Fibroblast of lung (primary cell): ENCODE data around the gene ACADM. TPM values are rescaled to one million over a fixed set of nuclear protein-coding genes. Genes with fewer than 3 reads are reported as not detected.

Source experiments
- DNase-seq, 2 donors: peaks; one replicate each; pipeline versions ENCODE4 v3.0.0 to v3.0.0-alpha.2; 2010; ENCODE audit warnings: low read depth in 2 of 2
- H2AFZ ChIP-seq: 2 replicates; pipeline ENCODE4 v1.5.1; 2012; ENCODE audit warnings: low read length, control low read depth, inconsistent platforms
- H3K27ac ChIP-seq: 2 replicates; pipeline ENCODE4 v1.5.1; 2011; ENCODE audit warnings: low read length, control low read depth; ENCODE audit not compliant: insufficient read depth
- H3K27me3 ChIP-seq: 2 replicates; pipeline ENCODE4 v1.5.1; 2011; ENCODE audit warnings: mild to moderate bottlenecking, low read length; ENCODE audit not compliant: control insufficient read depth, insufficient read depth
- H3K36me3 ChIP-seq: 2 replicates; pipeline ENCODE4 v1.5.1; 2011; ENCODE audit warnings: low read length; ENCODE audit not compliant: control insufficient read depth, insufficient read depth
- H3K4me1 ChIP-seq: 2 replicates; pipeline ENCODE4 v1.5.1; 2011; ENCODE audit warnings: low read length; ENCODE audit not compliant: control insufficient read depth, insufficient read depth; ENCODE audit errors: extremely low read depth
- H3K4me2 ChIP-seq: 2 replicates; pipeline ENCODE4 v1.5.1; 2011; ENCODE audit warnings: low read length, control low read depth; ENCODE audit not compliant: insufficient read depth; ENCODE audit errors: extremely low read depth
- H3K4me3 ChIP-seq, 4 experiments: fragments of 200-600 bp in 1 of 4; sonication (generic) in 1 of 4; replicated peaks in 1 of 4; 2 replicates each; pipeline ENCODE4 v1.5.1; 2011 to 2016; ENCODE audit warnings: low read length in 4 of 4, low read depth in 3 of 4, mild to moderate bottlenecking in 3 of 4, control low read depth in 2 of 4, inconsistent platforms in 1 of 4, mixed read lengths in 1 of 4; ENCODE audit not compliant: insufficient read depth in 1 of 4; ENCODE audit errors: control extremely low read depth in 1 of 4
- H3K79me2 ChIP-seq: 2 replicates; pipeline ENCODE4 v1.5.1; 2012; ENCODE audit warnings: mild to moderate bottlenecking, low read length, inconsistent platforms; ENCODE audit not compliant: control insufficient read depth, insufficient read depth
- H3K9ac ChIP-seq: 2 replicates; pipeline ENCODE4 v1.5.1; 2011; ENCODE audit warnings: mild to moderate bottlenecking, low read length, control low read depth; ENCODE audit not compliant: insufficient read depth
- H3K9me3 ChIP-seq: 2 replicates; pipeline ENCODE4 v1.5.1; 2012; ENCODE audit warnings: low read depth, low read length; ENCODE audit not compliant: control insufficient read depth, insufficient read depth
- H4K20me1 ChIP-seq: 2 replicates; pipeline ENCODE4 v1.5.1; 2011; ENCODE audit warnings: low read length; ENCODE audit not compliant: control insufficient read depth, insufficient read depth; ENCODE audit errors: extremely low read depth
- CTCF ChIP-seq, 2 donors: IDR thresholded peaks in 1 of 2; conservative IDR thresholded peaks in 1 of 2; 1 replicate in 1 of 2; 2 replicates in 1 of 2; pipeline ENCODE4 v1.5.1; 2011 to 2012; ENCODE audit warnings: low read length in 2 of 2, control low read depth in 1 of 2, inconsistent platforms in 1 of 2, low read depth in 1 of 2, mild to moderate bottlenecking in 1 of 2
- EZH2 ChIP-seq: IDR thresholded peaks from 2 replicates; pipeline ENCODE4 v1.5.1; 2012; ENCODE audit warnings: low read length, control low read depth, mild to moderate bottlenecking; ENCODE audit errors: missing control alignments
- polyA plus RNA-seq, 2 donors: library from polyadenylated mRNA; depleted of rRNA in 1 of 2; stranded (reverse) in 1 of 2; unstranded in 1 of 2; fragments of >200 nt; gene quantifications; 2 replicates each; pipeline ENCODE4 v1.2.1, GENCODE V29; 2011 to 2012; ENCODE audit warnings: missing spikeins in 1 of 2
- total RNA-seq: library from RNA; depleted of rRNA; stranded (reverse); fragments of >200 nt; gene quantifications from 2 replicates; pipeline ENCODE4 v1.2.1, GENCODE V29; 2014

The ACADM gene
- total and polyA plus RNA-seq, 2 donors (not counting 1 experiment from before 2014, with no cell fraction given), result 29.9 TPM

DNA sequence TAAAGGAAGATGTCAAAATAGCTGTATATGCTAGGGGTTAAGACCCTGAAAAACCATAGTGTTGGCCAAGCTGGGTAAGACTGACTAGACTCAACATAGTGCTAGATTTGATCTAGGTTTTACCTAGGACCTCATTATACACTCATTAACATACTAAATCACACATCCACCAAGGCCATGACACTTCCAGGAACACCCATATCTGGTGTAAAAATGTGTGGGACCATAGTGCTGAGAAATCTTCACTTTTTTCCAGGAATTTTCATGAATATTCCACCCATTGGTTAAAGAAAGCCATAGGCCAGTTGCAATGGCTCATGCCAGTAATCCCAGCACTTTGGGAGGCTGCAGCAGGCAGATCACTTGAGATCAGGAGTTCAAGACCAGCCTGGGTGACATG, 34.0 kb upstream of the ACADM start:
- H2AFZ ChIP-seq, result no peak overlapping the region
- no peak for TF ChIP-seq CTCF (conservative IDR thresholded peaks at IDR 0.05 in 1 of 2, IDR thresholded peaks at IDR 0.05 in 1 of 2; ENCODE audit: low read depth in 1 of 2, low read length in 2 of 2)
- TF ChIP-seq EZH2, result no peak

DNA sequence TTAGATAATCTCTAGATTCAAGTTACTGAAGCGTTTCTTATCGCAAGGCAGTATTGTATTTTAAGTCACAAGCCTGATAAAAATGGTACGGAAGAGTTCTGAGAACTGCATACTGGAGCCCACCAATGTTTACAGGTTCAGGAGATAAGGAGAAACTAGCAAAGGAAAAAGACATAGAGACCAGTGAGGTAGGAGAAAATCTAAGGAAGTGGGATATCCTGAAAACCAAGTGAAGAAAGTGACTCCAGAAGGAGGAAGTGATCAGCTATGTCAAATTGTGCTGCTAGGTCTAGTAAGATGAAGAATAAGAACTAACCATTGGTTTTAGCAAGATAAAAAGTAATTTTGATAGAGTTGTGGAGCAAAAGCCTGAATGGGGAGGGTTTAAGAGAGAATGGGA, 31.0 kb upstream of the ACADM start:
- TF ChIP-seq CTCF (conservative IDR thresholded peaks at IDR 0.05 in 1 of 2, IDR thresholded peaks at IDR 0.05 in 1 of 2; ENCODE audit: low read depth in 1 of 2, low read length in 2 of 2) (no peak), EZH2 (no peak)
- no peaks in the 10 kb centered on the region for H3K79me2 ChIP-seq
- H3K36me3 ChIP-seq, result no peaks in the 10 kb centered on the region
- no peaks in the 10 kb centered on the region for H4K20me1 ChIP-seq
- no peak overlapping the region for H3K27ac ChIP-seq
- H3K4me1 ChIP-seq, result no peaks in the 10 kb centered on the region
- H2AFZ ChIP-seq, result no peak overlapping the region
- H3K27me3 ChIP-seq, result no peaks in the 10 kb centered on the region
- H3K4me3 ChIP-seq, result no peak overlapping the region
- DNase-seq, result no peak
- no peak overlapping the region for H3K4me2 ChIP-seq
- no peak overlapping the region for H3K9ac ChIP-seq
- no peaks in the 10 kb centered on the region for H3K9me3 ChIP-seq

More for the DNA sequence above, 34.0 kb upstream of the ACADM start:
- Histone ChIP-seq H3K9me3 (no peaks in the 10 kb centered on the region), H3K4me3 (no peak overlapping the region), H3K9ac (no peak overlapping the region), H3K27ac (no peak overlapping the region), H3K79me2 (no peaks in the 10 kb centered on the region), H3K4me1 (no peaks in the 10 kb centered on the region), H3K27me3 (no peaks in the 10 kb centered on the region), H3K4me2 (no peak overlapping the region), H4K20me1 (no peaks in the 10 kb centered on the region), H3K36me3 (no peaks in the 10 kb centered on the region)
- DNase-seq, result no peak

GRCh38 chr1:75696000-75696399, 28.5 kb upstream of the ACADM start:
- no peak for TF ChIP-seq EZH2
- TF ChIP-seq CTCF (conservative IDR thresholded peaks at IDR 0.05 in 1 of 2, IDR thresholded peaks at IDR 0.05 in 1 of 2; ENCODE audit: low read depth in 1 of 2, low read length in 2 of 2), result no peak

More at GRCh38 chr1:75696000-75696399, 28.5 kb upstream of the ACADM start:
- Histone ChIP-seq H3K4me2 (no peak overlapping the region), H3K27me3 (no peaks in the 10 kb centered on the region), H4K20me1 (no peaks in the 10 kb centered on the region), H3K36me3 (no peaks in the 10 kb centered on the region), H3K27ac (no peak overlapping the region), H3K9ac (no peak overlapping the region), H2AFZ (no peak overlapping the region), H3K4me1 (no peaks in the 10 kb centered on the region), H3K4me3 (no peak overlapping the region), H3K9me3 (no peaks in the 10 kb centered on the region), H3K79me2 (no peaks in the 10 kb centered on the region)
- no peak for DNase-seq
